GM23338 (cell line): ENCODE measurements around the gene SCGB1C2. TPM values are rescaled to one million over a fixed set of nuclear protein-coding genes. Genes with fewer than 3 reads are reported as not detected.

Experiments
- ATAC-seq: fragments of 200-7000 bp; cut with Tn5 transposase; 3 replicates; pipeline ENCODE4 v1.9.1; 2020
- DNase-seq: peaks from one replicate; pipeline ENCODE4 v3.0.0-alpha.2; 2015; ENCODE audit warnings: low spot score
- H2AFZ ChIP-seq: fragments of 200-600 bp; sonication (generic); 2 replicates; pipeline ENCODE4 v1.8.0; 2016; ENCODE audit warnings: antibody characterized with exemption, mild to moderate bottlenecking, moderate library complexity
- H3F3A ChIP-seq: fragments of 200-600 bp; sonication (generic); replicated peaks from 2 replicates; pipeline ENCODE4 v1.8.0; 2017; ENCODE audit warnings: antibody characterized with exemption, mixed run types, low read depth
- H3K27ac ChIP-seq: fragments of 200-600 bp; sonication (generic); 2 replicates; pipeline ENCODE4 v1.6.1; 2016; ENCODE audit warnings: low read depth
- H3K27me3 ChIP-seq: fragments of 200-600 bp; sonication (generic); 2 replicates; pipeline ENCODE4 v1.8.0; 2016; ENCODE audit warnings: mild to moderate bottlenecking, mixed run types, moderate library complexity; ENCODE audit not compliant: insufficient read depth
- H3K36me3 ChIP-seq: fragments of 200-600 bp; sonication (generic); 2 replicates; pipeline ENCODE4 v1.8.0; 2016; ENCODE audit warnings: mild to moderate bottlenecking; ENCODE audit not compliant: insufficient read depth
- H3K4me1 ChIP-seq: fragments of 200-600 bp; sonication (generic); 2 replicates; pipeline ENCODE4 v1.8.0; 2016; ENCODE audit warnings: mild to moderate bottlenecking, moderate library complexity; ENCODE audit not compliant: insufficient read depth
- H3K4me2 ChIP-seq: fragments of 200-600 bp; sonication (generic); 2 replicates; pipeline ENCODE4 v1.7.1; 2017; ENCODE audit warnings: mixed run types
- H3K4me3 ChIP-seq: fragments of 200-600 bp; sonication (generic); 2 replicates; pipeline ENCODE4 v1.6.1; 2016; ENCODE audit warnings: mixed run types
- H3K79me2 ChIP-seq: fragments of 200-600 bp; sonication (generic); replicated peaks from 2 replicates; pipeline ENCODE4 v1.8.0; 2017; ENCODE audit warnings: mild to moderate bottlenecking; ENCODE audit not compliant: insufficient read depth
- H3K9me2 ChIP-seq: fragments of 200-600 bp; sonication (generic); 2 replicates; pipeline ENCODE4 v1.8.0; 2017; ENCODE audit not compliant: insufficient read depth
- H4K20me1 ChIP-seq: fragments of 200-600 bp; sonication (generic); replicated peaks from 2 replicates; pipeline ENCODE4 v1.8.0; 2017; ENCODE audit warnings: mild to moderate bottlenecking; ENCODE audit not compliant: insufficient read depth
- H3K27ac Mint-ChIP-seq: 2 replicates; pipeline ENCODE4 v1.8.0; 2020; ENCODE audit warnings: inconsistent platforms, mild to moderate bottlenecking, moderate library complexity, mixed read lengths
- H3K27me3 Mint-ChIP-seq: 3 replicates; pipeline ENCODE4 v1.8.0; 2022; ENCODE audit warnings: low read depth, mild to moderate bottlenecking, moderate library complexity, mixed read lengths, inconsistent platforms; ENCODE audit not compliant: insufficient read depth, poor library complexity
- H3K36me3 Mint-ChIP-seq: 3 replicates; pipeline ENCODE4 v1.8.0; 2021; ENCODE audit warnings: low read depth, mild to moderate bottlenecking, inconsistent platforms, moderate library complexity, mixed read lengths
- H3K4me1 Mint-ChIP-seq: 3 replicates; pipeline ENCODE4 v1.8.0; 2020; ENCODE audit warnings: mild to moderate bottlenecking, inconsistent platforms, mixed read lengths
- H3K4me3 Mint-ChIP-seq: 3 replicates; pipeline ENCODE4 v1.8.0; 2021; ENCODE audit warnings: moderate library complexity, mild to moderate bottlenecking, inconsistent platforms, mixed read lengths
- H3K9me3 Mint-ChIP-seq: 3 replicates; pipeline ENCODE4 v1.8.0; 2020; ENCODE audit warnings: moderate library complexity, mild to moderate bottlenecking, inconsistent platforms, mixed read lengths
- CREB1 ChIP-seq: fragments of 250-450 bp; sonication (Bioruptor Pico); IDR thresholded peaks from 2 replicates; pipeline ENCODE4 v1.5.0; 2020; ENCODE audit warnings: low read depth, mild to moderate bottlenecking, moderate library complexity
- EZH2 ChIP-seq: fragments of 200-600 bp; sonication (generic); IDR thresholded peaks from one replicate; pipeline ENCODE4 v1.8.0; 2017; ENCODE audit warnings: antibody characterized with exemption, mild to moderate bottlenecking, low read depth; ENCODE audit not compliant: unreplicated experiment
- EZH2phosphoT487 ChIP-seq: fragments of 200-600 bp; sonication (generic); IDR thresholded peaks from one replicate; pipeline ENCODE4 v1.8.1; 2018; ENCODE audit warnings: antibody characterized with exemption; ENCODE audit not compliant: unreplicated experiment
- JUNB ChIP-seq: IDR thresholded peaks from one replicate; pipeline ENCODE4 v1.6.1; 2016; ENCODE audit warnings: antibody characterized with exemption; ENCODE audit not compliant: unreplicated experiment
- NANOG ChIP-seq: IDR thresholded peaks from 2 replicates; pipeline ENCODE4 v1.6.1; 2016; ENCODE audit warnings: antibody characterized with exemption, borderline replicate concordance
- POLR2AphosphoS5 ChIP-seq: IDR thresholded peaks from 2 replicates; pipeline ENCODE4 v1.6.1; 2016; ENCODE audit warnings: antibody characterized with exemption, low read depth
- REST ChIP-seq: IDR thresholded peaks from one replicate; pipeline ENCODE4 v1.6.1; 2018; ENCODE audit warnings: antibody characterized with exemption; ENCODE audit not compliant: unreplicated experiment
- STAT1 ChIP-seq: IDR thresholded peaks from one replicate; pipeline ENCODE4 v1.6.1; 2016; ENCODE audit warnings: antibody characterized with exemption; ENCODE audit not compliant: unreplicated experiment
- ZNF114 ChIP-seq: fragments of 250-450 bp; sonication (Bioruptor Pico); IDR thresholded peaks from 2 replicates; pipeline ENCODE4 v1.5.0; 2020; ENCODE audit warnings: mild to moderate bottlenecking, moderate library complexity
- ZNF331 ChIP-seq: fragments of 250-450 bp; sonication (Bioruptor Pico); IDR thresholded peaks from 2 replicates; pipeline ENCODE4 v1.5.0; 2020; ENCODE audit warnings: low read depth, mild to moderate bottlenecking, moderate library complexity
- ZNF462 ChIP-seq: fragments of 250-450 bp; sonication (Bioruptor Pico); IDR thresholded peaks from 2 replicates; pipeline ENCODE4 v1.5.0; 2020; ENCODE audit warnings: mild to moderate bottlenecking, moderate library complexity
- polyA plus RNA-seq: library from polyadenylated mRNA; unstranded; fragments of >200 nt; fragmentation: Nextera tagmentation; extraction: Ambion mirVana; gene quantifications from 2 replicates; pipeline ENCODE4 v1.2.1, GENCODE V29; 2016
- total RNA-seq: library from RNA; depleted of rRNA; stranded (reverse); fragments of >200 nt; shearing (Covaris generic); gene quantifications from 2 replicates; pipeline ENCODE4 v1.2.3, GENCODE V29; 2014
- TF ChIP-seq, protein P1 (sequence below), 2 experiments: fragments of 200-600 bp in 1 of 2; sonication (generic) in 1 of 2; conservative IDR thresholded peaks; 2 replicates each; pipeline versions ENCODE4 v1.5.1 to v1.6.1; 2016 to 2017; ENCODE audit warnings: antibody characterized with exemption in 2 of 2, low read depth in 2 of 2, mild to moderate bottlenecking in 2 of 2, moderate library complexity in 1 of 2
- TF ChIP-seq, protein P2 (sequence below): IDR thresholded peaks from 2 replicates; pipeline ENCODE4 v1.6.1; 2016; ENCODE audit warnings: antibody characterized with exemption

Gene SCGB1C2
- total and polyA plus RNA-seq, 2 experiments from 2014 or later = not detected

DNA sequence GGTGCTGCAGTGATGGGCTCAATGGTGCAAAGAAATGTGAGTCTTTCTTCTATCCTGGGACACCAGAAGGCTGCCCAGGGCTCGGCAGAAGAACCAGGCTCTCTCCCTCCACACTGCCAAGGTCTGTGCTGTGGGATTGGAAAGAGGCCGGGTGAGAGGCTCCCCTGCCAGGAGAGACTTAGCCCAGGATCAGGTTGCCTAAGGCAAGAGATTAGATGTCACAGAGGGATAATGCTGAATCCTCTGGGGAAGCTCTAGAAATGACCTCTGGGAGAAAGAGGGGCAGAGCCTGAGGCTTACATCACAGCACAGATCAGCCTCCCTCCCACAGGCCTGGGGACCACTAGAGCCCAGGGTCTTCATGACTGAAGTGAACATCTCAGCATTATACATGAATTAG, 49.8 kb downstream of the SCGB1C2 start:
- no peak for DNase-seq
- no peak for ATAC-seq
- Histone ChIP-seq H4K20me1 (no peaks in the 10 kb centered on the region), H3K79me2 (no peaks in the 10 kb centered on the region), H2AFZ (no peak overlapping the region), H3K4me3 (no peak overlapping the region), H3K27me3 (peaks cover 18% of the 10 kb centered on the region), H3K4me1 (peaks cover under 1% of the 10 kb centered on the region; the same call in 1 of the 2 replicates), H3K36me3 (no peaks in the 10 kb centered on the region), H3K4me2 (no peak overlapping the region), H3F3A (peaks cover 10% of the 10 kb centered on the region; the same call in 1 of the 2 replicates), H3K27ac (no peak overlapping the region), H3K9me2 (no peaks in the 10 kb centered on the region)
- Mint-ChIP-seq H3K9me3 (peaks cover 2% of the 10 kb centered on the region; the same call in 2 of the 3 replicates), H3K36me3 (no peaks in the 10 kb centered on the region; the same call in 2 of the 3 replicates), H3K27me3 (peaks cover 13% of the 10 kb centered on the region), H3K4me3 (no peak overlapping the region), H3K4me1 (peaks cover 13% of the 10 kb centered on the region), H3K27ac (no peak overlapping the region)
- TF ChIP-seq EZH2 = no peak
- no peak for TF ChIP-seq ZNF114 (CRISPR knock-in tag)
- TF ChIP-seq STAT1 = no peak
- TF ChIP-seq ZNF462 (CRISPR knock-in tag) = no peak
- no peak for TF ChIP-seq NANOG
- no peak for TF ChIP-seq CREB1 (CRISPR knock-in tag)
- no peak for TF ChIP-seq ZNF331 (CRISPR knock-in tag)
- TF ChIP-seq REST = no peak
- no peak for TF ChIP-seq JUNB
- TF ChIP-seq EZH2phosphoT487 = no peak
- TF ChIP-seq, protein P1, sequence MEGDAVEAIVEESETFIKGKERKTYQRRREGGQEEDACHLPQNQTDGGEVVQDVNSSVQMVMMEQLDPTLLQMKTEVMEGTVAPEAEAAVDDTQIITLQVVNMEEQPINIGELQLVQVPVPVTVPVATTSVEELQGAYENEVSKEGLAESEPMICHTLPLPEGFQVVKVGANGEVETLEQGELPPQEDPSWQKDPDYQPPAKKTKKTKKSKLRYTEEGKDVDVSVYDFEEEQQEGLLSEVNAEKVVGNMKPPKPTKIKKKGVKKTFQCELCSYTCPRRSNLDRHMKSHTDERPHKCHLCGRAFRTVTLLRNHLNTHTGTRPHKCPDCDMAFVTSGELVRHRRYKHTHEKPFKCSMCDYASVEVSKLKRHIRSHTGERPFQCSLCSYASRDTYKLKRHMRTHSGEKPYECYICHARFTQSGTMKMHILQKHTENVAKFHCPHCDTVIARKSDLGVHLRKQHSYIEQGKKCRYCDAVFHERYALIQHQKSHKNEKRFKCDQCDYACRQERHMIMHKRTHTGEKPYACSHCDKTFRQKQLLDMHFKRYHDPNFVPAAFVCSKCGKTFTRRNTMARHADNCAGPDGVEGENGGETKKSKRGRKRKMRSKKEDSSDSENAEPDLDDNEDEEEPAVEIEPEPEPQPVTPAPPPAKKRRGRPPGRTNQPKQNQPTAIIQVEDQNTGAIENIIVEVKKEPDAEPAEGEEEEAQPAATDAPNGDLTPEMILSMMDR (conservative IDR thresholded peaks at IDR 0.05; ENCODE audit: low read depth in 2 of 2) = no peak
- no peak for TF ChIP-seq POLR2AphosphoS5
- TF ChIP-seq, protein P2, sequence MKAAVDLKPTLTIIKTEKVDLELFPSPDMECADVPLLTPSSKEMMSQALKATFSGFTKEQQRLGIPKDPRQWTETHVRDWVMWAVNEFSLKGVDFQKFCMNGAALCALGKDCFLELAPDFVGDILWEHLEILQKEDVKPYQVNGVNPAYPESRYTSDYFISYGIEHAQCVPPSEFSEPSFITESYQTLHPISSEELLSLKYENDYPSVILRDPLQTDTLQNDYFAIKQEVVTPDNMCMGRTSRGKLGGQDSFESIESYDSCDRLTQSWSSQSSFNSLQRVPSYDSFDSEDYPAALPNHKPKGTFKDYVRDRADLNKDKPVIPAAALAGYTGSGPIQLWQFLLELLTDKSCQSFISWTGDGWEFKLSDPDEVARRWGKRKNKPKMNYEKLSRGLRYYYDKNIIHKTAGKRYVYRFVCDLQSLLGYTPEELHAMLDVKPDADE = no peak
